GM12865 (cell line): ENCODE data around the gene GSG1L2.

Experiments used
- DNase-seq: peaks from one replicate; pipeline ENCODE4 v3.0.0; 2010; ENCODE audit warnings: low read depth
- H3K4me3 ChIP-seq: 2 replicates; pipeline ENCODE4 v1.5.1; 2011; ENCODE audit warnings: mild to moderate bottlenecking, low read depth, low read length, control low read depth
- CTCF ChIP-seq: IDR thresholded peaks from 2 replicates; pipeline ENCODE4 v1.5.1; 2011; ENCODE audit warnings: low read length, control low read depth, low read depth, inconsistent platforms; ENCODE audit not compliant: insufficient read depth; ENCODE audit errors: missing control alignments

The GSG1L2 gene

GRCh38 chr17:9839433-9839832 lies 17.6 kb upstream of the GSG1L2 start:
- DNase-seq: no peak
- H3K4me3 ChIP-seq: no peak overlapping the region
- no peak for TF ChIP-seq CTCF

GRCh38 chr17:9837551-9838471 lies 15.9 kb upstream of the GSG1L2 start:
- no peak for DNase-seq
- no peak for TF ChIP-seq CTCF

GRCh38 chr17:9833922-9834321 lies 12.0 kb upstream of the GSG1L2 start:
- DNase-seq: no peak
- no peak for TF ChIP-seq CTCF
- H3K4me3 ChIP-seq: no peak overlapping the region

More at GRCh38 chr17:9837551-9838471, 15.9 kb upstream of the GSG1L2 start:
- H3K4me3 ChIP-seq: no peak overlapping the region

GRCh38 chr17:9830711-9831110 lies 8.8 kb upstream of the GSG1L2 start:
- no peak for DNase-seq
- TF ChIP-seq CTCF: no peak
- no peak overlapping the region for H3K4me3 ChIP-seq

- no peak for TF ChIP-seq CTCF
- no peak for DNase-seq
- H3K4me3 ChIP-seq: no peak overlapping the region
These were observed 7.5 kb upstream of the GSG1L2 start for GRCh38 chr17:9829343-9829742.

- no peak for DNase-seq
- H3K4me3 ChIP-seq: no peak overlapping the region
- TF ChIP-seq CTCF: no peak
These were observed 6.7 kb upstream of the GSG1L2 start for GRCh38 chr17:9828296-9829295.
